KMS-11 (cell line): ENCODE results near the gene NOL4L.

Source experiments
- H2AFZ ChIP-seq: fragments of 200-600 bp; sonication (generic); 2 replicates; pipeline ENCODE4 v1.6.1; 2016; ENCODE audit warnings: antibody characterized with exemption, mixed run types, low read depth
- H3K27ac ChIP-seq: fragments of 200-600 bp; sonication (generic); 2 replicates; pipeline ENCODE4 v1.6.1; 2016; ENCODE audit warnings: mild to moderate bottlenecking, mixed run types
- H3K27me3 ChIP-seq: fragments of 200-600 bp; sonication (generic); 2 replicates; pipeline ENCODE4 v1.6.1; 2017; ENCODE audit warnings: mild to moderate bottlenecking, low read depth, mixed run types, moderate library complexity; ENCODE audit not compliant: insufficient read depth
- H3K36me3 ChIP-seq: fragments of 200-600 bp; sonication (generic); 2 replicates; pipeline ENCODE4 v1.6.1; 2017; ENCODE audit warnings: mild to moderate bottlenecking, mixed run types; ENCODE audit not compliant: insufficient read depth
- H3K4me1 ChIP-seq: fragments of 200-600 bp; sonication (generic); 2 replicates; pipeline ENCODE4 v1.6.1; 2016; ENCODE audit warnings: mild to moderate bottlenecking, low read depth, mixed run types; ENCODE audit not compliant: poor library complexity, severe bottlenecking
- H3K4me2 ChIP-seq: fragments of 200-600 bp; sonication (generic); 2 replicates; pipeline ENCODE4 v1.7.0; 2016; ENCODE audit warnings: mild to moderate bottlenecking, mixed run types
- H3K4me3 ChIP-seq: fragments of 200-600 bp; sonication (generic); IDR thresholded peaks from 2 replicates; pipeline ENCODE4 v1.6.1; 2017; ENCODE audit warnings: low read depth, low read length, mixed read lengths; ENCODE audit not compliant: insufficient read depth
- H3K79me2 ChIP-seq: fragments of 200-600 bp; sonication (generic); 2 replicates; pipeline ENCODE4 v1.6.1; 2016; ENCODE audit warnings: low read depth, mixed run types; ENCODE audit not compliant: insufficient read depth
- H3K9ac ChIP-seq: fragments of 200-600 bp; sonication (generic); 2 replicates; pipeline ENCODE4 v1.6.1; 2016; ENCODE audit warnings: mild to moderate bottlenecking, mixed run types
- H4K20me1 ChIP-seq: fragments of 200-600 bp; sonication (generic); 2 replicates; pipeline ENCODE4 v1.6.1; 2016; ENCODE audit warnings: mild to moderate bottlenecking, mixed run types; ENCODE audit not compliant: insufficient read depth
- TF ChIP-seq, protein P1 (sequence below): fragments of 200-600 bp; sonication (generic); conservative IDR thresholded peaks from 2 replicates; pipeline ENCODE4 v1.6.1; 2017; ENCODE audit warnings: low read depth, mild to moderate bottlenecking, antibody characterized with exemption, low read length, moderate library complexity, mixed read lengths

Gene NOL4L

DNA sequence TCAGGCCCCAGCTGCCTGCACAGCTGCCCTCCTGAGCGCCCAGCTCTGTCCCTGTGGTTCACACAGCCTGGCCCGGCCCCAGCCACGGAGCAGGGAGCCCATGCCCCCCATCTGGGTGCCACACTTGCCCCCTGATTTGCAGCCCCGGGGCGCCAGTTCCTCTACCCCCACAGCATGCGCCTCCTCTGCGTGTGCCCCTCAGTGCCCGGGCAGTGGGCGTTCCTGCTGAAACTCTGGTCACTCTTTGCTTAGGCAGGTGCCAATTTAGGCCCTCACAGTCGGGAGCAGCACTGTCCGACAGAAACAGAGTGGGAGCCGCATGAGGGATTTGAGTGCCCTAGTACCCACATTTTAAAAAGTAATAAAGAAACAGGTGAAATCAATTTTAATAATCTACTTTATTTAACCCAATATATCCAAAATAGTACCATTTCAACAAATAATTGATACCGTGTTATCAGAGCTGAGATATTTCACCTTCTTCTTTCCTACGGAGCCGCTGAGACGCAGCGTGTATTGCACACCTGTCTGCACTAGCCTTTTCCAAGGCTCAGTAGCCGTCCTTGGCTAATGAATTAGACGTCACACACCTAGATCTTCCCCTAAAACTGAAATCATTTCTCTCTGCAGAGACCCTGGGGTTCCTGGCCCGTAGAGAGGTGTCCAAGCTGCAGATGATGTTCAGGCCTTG, 120.6 kb downstream of the NOL4L start:
- Histone ChIP-seq H3K27me3 (no peaks in the 10 kb centered on the region), H2AFZ (no peak overlapping the region), H4K20me1 (no peaks in the 10 kb centered on the region), H3K27ac (no peak overlapping the region), H3K4me3 (no peak overlapping the region), H3K4me1 (no peaks in the 10 kb centered on the region), H3K79me2 (no peaks in the 10 kb centered on the region), H3K9ac (no peak overlapping the region), H3K4me2 (no peak overlapping the region), H3K36me3 (no peaks in the 10 kb centered on the region)
- TF ChIP-seq, protein P1, sequence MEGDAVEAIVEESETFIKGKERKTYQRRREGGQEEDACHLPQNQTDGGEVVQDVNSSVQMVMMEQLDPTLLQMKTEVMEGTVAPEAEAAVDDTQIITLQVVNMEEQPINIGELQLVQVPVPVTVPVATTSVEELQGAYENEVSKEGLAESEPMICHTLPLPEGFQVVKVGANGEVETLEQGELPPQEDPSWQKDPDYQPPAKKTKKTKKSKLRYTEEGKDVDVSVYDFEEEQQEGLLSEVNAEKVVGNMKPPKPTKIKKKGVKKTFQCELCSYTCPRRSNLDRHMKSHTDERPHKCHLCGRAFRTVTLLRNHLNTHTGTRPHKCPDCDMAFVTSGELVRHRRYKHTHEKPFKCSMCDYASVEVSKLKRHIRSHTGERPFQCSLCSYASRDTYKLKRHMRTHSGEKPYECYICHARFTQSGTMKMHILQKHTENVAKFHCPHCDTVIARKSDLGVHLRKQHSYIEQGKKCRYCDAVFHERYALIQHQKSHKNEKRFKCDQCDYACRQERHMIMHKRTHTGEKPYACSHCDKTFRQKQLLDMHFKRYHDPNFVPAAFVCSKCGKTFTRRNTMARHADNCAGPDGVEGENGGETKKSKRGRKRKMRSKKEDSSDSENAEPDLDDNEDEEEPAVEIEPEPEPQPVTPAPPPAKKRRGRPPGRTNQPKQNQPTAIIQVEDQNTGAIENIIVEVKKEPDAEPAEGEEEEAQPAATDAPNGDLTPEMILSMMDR = no peak

GRCh38 chr20:32463642-32464400, 121.3 kb downstream of the NOL4L start:
- Histone ChIP-seq H3K79me2 (no peaks in the 10 kb centered on the region), H3K9ac (no peak overlapping the region), H3K4me3 (no peak overlapping the region), H2AFZ (no peak overlapping the region), H3K27ac (no peak overlapping the region), H3K4me2 (no peak overlapping the region), H3K36me3 (no peaks in the 10 kb centered on the region), H3K27me3 (no peaks in the 10 kb centered on the region), H3K4me1 (no peaks in the 10 kb centered on the region), H4K20me1 (no peaks in the 10 kb centered on the region)
- TF ChIP-seq, protein P1 = no peak

DNA sequence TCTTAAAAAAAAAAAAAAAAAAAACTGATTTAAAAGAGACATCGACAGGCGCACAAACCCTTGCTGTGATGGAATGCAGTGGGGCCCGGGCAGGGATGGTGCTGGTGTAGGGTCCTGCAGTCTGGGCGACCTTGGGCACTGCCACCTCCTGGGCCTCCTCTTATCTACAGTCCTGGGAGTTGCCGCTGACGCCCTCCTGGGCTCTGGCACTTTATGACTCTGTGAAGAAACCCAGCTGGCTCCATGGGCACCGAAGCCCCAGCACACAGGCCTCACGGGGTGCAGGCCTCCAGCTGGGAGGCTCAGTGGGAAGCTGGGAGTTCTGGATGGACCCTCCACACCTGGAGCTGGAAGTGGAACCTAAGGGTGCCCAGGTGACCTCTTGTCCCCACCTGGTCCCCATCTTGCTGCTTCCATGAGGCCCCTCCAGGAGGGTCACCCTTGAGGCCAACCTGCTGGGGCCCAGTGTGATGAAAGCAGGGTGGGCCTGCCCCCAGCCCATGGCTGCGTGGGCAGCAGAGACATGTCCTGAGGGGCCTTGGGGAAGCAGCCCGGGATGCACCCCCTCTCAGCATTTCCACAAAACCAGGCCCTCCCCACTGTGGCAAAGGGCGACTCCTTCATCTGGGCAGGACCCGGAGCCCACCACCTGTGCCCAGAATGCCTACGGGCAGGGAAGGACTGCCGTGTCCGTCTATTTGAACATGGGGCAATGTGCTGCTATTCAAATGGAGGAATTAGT, 122.1 kb downstream of the NOL4L start:
- Histone ChIP-seq H4K20me1 (no peaks in the 10 kb centered on the region), H3K27me3 (no peaks in the 10 kb centered on the region), H3K36me3 (no peaks in the 10 kb centered on the region), H3K4me1 (peaks cover 4% of the 10 kb centered on the region), H2AFZ (no peak overlapping the region), H3K27ac (no peak overlapping the region), H3K9ac (no peak overlapping the region), H3K4me2 (no peak overlapping the region), H3K4me3 (no peak overlapping the region), H3K79me2 (no peaks in the 10 kb centered on the region)
- TF ChIP-seq, protein P1 = no peak

- H3K4me2 ChIP-seq = no peak overlapping the region
- H3K27me3 ChIP-seq = no peaks in the 10 kb centered on the region
- H3K36me3 ChIP-seq = no peaks in the 10 kb centered on the region
- H3K9ac ChIP-seq = no peak overlapping the region
- no peaks in the 10 kb centered on the region for H3K79me2 ChIP-seq
- H3K4me1 ChIP-seq = peaks cover 10% of the 10 kb centered on the region
- no peaks in the 10 kb centered on the region for H4K20me1 ChIP-seq
- H3K4me3 ChIP-seq = no peak overlapping the region
- TF ChIP-seq, protein P1 = no peak
- no peak overlapping the region for H3K27ac ChIP-seq
- no peak overlapping the region for H2AFZ ChIP-seq
Observed at GRCh38 chr20:32461836-32462600, 123.1 kb downstream of the NOL4L start.
